SU-DHL-6 (cell line): ENCODE data around the gene CDC42BPA.

ENCODE experiments used
- EZH2phosphoT487 ChIP-seq: fragments of 200-600 bp; sonication (generic), shearing (Covaris generic); conservative IDR thresholded peaks from 2 replicates; pipeline ENCODE4 v1.6.1; 2018; ENCODE audit warnings: mild to moderate bottlenecking, antibody characterized with exemption, low read length, moderate library complexity, mixed read lengths
- TF ChIP-seq, protein P1 (sequence below): fragments of 200-600 bp; sonication (generic); IDR thresholded peaks from one replicate; pipeline ENCODE4 v1.5.1; 2017; ENCODE audit warnings: antibody characterized with exemption, mild to moderate bottlenecking, low read length, moderate library complexity; ENCODE audit not compliant: insufficient read depth, poor library complexity, severe bottlenecking

DNA sequence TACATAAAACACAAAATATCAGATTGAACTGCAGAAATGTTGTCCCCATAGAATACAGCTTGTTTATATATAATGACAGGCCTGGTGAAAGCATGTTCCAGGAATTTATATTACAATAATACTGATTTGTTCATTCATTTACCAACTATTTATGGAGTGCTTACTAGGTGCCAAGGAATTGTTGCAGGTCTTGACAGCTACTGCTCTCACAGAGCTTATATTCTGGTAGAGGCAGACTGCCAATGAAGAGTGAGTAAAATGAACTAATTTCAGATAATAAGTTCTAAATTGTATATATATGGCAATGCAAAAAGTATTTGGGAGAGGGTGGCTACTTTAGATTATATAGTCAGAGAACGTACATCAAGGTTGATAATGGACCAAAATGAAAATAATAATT, 226.2 kb downstream of the CDC42BPA start:
- TF ChIP-seq, protein P1, sequence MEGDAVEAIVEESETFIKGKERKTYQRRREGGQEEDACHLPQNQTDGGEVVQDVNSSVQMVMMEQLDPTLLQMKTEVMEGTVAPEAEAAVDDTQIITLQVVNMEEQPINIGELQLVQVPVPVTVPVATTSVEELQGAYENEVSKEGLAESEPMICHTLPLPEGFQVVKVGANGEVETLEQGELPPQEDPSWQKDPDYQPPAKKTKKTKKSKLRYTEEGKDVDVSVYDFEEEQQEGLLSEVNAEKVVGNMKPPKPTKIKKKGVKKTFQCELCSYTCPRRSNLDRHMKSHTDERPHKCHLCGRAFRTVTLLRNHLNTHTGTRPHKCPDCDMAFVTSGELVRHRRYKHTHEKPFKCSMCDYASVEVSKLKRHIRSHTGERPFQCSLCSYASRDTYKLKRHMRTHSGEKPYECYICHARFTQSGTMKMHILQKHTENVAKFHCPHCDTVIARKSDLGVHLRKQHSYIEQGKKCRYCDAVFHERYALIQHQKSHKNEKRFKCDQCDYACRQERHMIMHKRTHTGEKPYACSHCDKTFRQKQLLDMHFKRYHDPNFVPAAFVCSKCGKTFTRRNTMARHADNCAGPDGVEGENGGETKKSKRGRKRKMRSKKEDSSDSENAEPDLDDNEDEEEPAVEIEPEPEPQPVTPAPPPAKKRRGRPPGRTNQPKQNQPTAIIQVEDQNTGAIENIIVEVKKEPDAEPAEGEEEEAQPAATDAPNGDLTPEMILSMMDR: no peak
- no peak for TF ChIP-seq EZH2phosphoT487
